HepG2 (cell line): ENCODE measurements around the gene PIP4K2C. TPM values are rescaled to one million over a fixed set of nuclear protein-coding genes. Genes with fewer than 3 reads are reported as not detected.

Source experiments
- ATF2 ChIP-seq: sonication (generic); formaldehyde crosslinking; IDR thresholded peaks from 2 replicates; pipeline ENCODE4 v1.4.0; 2020; ENCODE audit warnings: missing genetic modification reagents
- CEBPB ChIP-seq: IDR thresholded peaks from 2 replicates; pipeline ENCODE4 v1.6.1; 2011; ENCODE audit warnings: low read depth, low read length, improper control_type of control experiment, borderline replicate concordance
- CENPBD1 ChIP-seq: sonication (generic); formaldehyde crosslinking; IDR thresholded peaks from 2 replicates; pipeline ENCODE4 v1.8.0; 2022; ENCODE audit warnings: missing genetic modification reagents, low read depth, mild to moderate bottlenecking, borderline replicate concordance
- DR1 ChIP-seq: sonication (generic); formaldehyde crosslinking; IDR thresholded peaks from 2 replicates; pipeline ENCODE4 v1.8.0; 2021; ENCODE audit warnings: mild to moderate bottlenecking, missing genetic modification reagents, inconsistent platforms
- EED ChIP-seq: sonication (generic); formaldehyde crosslinking; IDR thresholded peaks from 2 replicates; pipeline ENCODE4 v1.5.0; 2020; ENCODE audit warnings: mild to moderate bottlenecking, missing genetic modification reagents
- GLI4 ChIP-seq: sonication (generic); formaldehyde crosslinking; IDR thresholded peaks from 2 replicates; pipeline ENCODE4 v1.5.1; 2020; ENCODE audit warnings: missing genetic modification reagents, mild to moderate bottlenecking, moderate library complexity, borderline replicate concordance
- GMEB2 ChIP-seq: IDR thresholded peaks from 2 replicates; pipeline ENCODE4 v1.6.1; 2016; ENCODE audit warnings: missing biosample characterization, missing genetic modification reagents, low read depth
- IKZF4 ChIP-seq: sonication (generic); formaldehyde crosslinking; IDR thresholded peaks from 2 replicates; pipeline ENCODE4 v1.5.1; 2020; ENCODE audit warnings: borderline replicate concordance, mild to moderate bottlenecking, low read depth, missing genetic modification reagents; ENCODE audit errors: not compliant biosample characterization
- LBX2 ChIP-seq: sonication (generic); formaldehyde crosslinking; IDR thresholded peaks from 2 replicates; pipeline ENCODE4 v1.5.0; 2020; ENCODE audit warnings: missing genetic modification reagents, mild to moderate bottlenecking, borderline replicate concordance
- MED8 ChIP-seq: sonication (generic); formaldehyde crosslinking; IDR thresholded peaks from 2 replicates; pipeline ENCODE4 v1.8.1; 2023; ENCODE audit warnings: mild to moderate bottlenecking, missing genetic modification reagents; ENCODE audit not compliant: insufficient replicate concordance
- NONO ChIP-seq, 2 experiments: fragments of 450-650 bp in 1 of 2; sonication (generic) in 1 of 2; formaldehyde crosslinking in 1 of 2; IDR thresholded peaks in 1 of 2; conservative IDR thresholded peaks in 1 of 2; 2 replicates each; pipeline versions ENCODE4 v1.6.1 to v1.8.0; 2017 to 2022; ENCODE audit warnings: mild to moderate bottlenecking in 1 of 2, missing genetic modification reagents in 1 of 2, moderate library complexity in 1 of 2
- NPAS2 ChIP-seq: sonication (generic); formaldehyde crosslinking; IDR thresholded peaks from 2 replicates; pipeline ENCODE4 v1.8.0; 2022; ENCODE audit warnings: mild to moderate bottlenecking, missing genetic modification reagents, borderline replicate concordance
- SIN3A ChIP-seq: IDR thresholded peaks from 2 replicates; pipeline ENCODE4 v1.6.1; 2011; ENCODE audit warnings: low read depth, mild to moderate bottlenecking, control low read depth, low read length, borderline replicate concordance
- SIX4 ChIP-seq: sonication (generic); formaldehyde crosslinking; IDR thresholded peaks from 2 replicates; pipeline ENCODE4 v1.4.0; 2020; ENCODE audit warnings: missing genetic modification reagents
- SNAI1 ChIP-seq: sonication (generic); formaldehyde crosslinking; IDR thresholded peaks from 2 replicates; pipeline ENCODE4 v1.5.0; 2020; ENCODE audit warnings: mild to moderate bottlenecking, missing genetic modification reagents, borderline replicate concordance
- SPEN ChIP-seq: sonication (generic); formaldehyde crosslinking; IDR thresholded peaks from 2 replicates; pipeline ENCODE4 v1.5.1; 2020; ENCODE audit warnings: low read depth, mild to moderate bottlenecking, missing genetic modification reagents
- ZFP41 ChIP-seq: sonication (generic); formaldehyde crosslinking; IDR thresholded peaks from 2 replicates; pipeline ENCODE4 v1.4.0; 2020; ENCODE audit warnings: mild to moderate bottlenecking, missing genetic modification reagents, borderline replicate concordance
- ZGPAT ChIP-seq: IDR thresholded peaks from 2 replicates; pipeline ENCODE4 v1.6.1; 2016; ENCODE audit warnings: mild to moderate bottlenecking
- ZNF230 ChIP-seq: sonication (generic); formaldehyde crosslinking; IDR thresholded peaks from 2 replicates; pipeline ENCODE4 v1.4.0; 2020; ENCODE audit warnings: mild to moderate bottlenecking, missing genetic modification reagents
- ZNF343 ChIP-seq: sonication (generic); formaldehyde crosslinking; IDR thresholded peaks from 2 replicates; pipeline ENCODE4 v1.4.0; 2020; ENCODE audit warnings: mild to moderate bottlenecking, missing genetic modification reagents
- ZNF460 ChIP-seq: sonication (generic); formaldehyde crosslinking; IDR thresholded peaks from 2 replicates; pipeline ENCODE4 v1.5.1; 2020; ENCODE audit warnings: missing genetic modification reagents, mild to moderate bottlenecking, borderline replicate concordance
- ZNF558 ChIP-seq: sonication (generic); formaldehyde crosslinking; IDR thresholded peaks from 2 replicates; pipeline ENCODE4 v1.9.0; 2022; ENCODE audit warnings: mild to moderate bottlenecking, missing genetic modification reagents, borderline replicate concordance
- ZNF598 ChIP-seq: sonication (generic); formaldehyde crosslinking; IDR thresholded peaks from 2 replicates; pipeline ENCODE4 v1.5.1; 2020; ENCODE audit warnings: mild to moderate bottlenecking, missing genetic modification reagents, borderline replicate concordance
- ZNF619 ChIP-seq: sonication (generic); formaldehyde crosslinking; IDR thresholded peaks from 2 replicates; pipeline ENCODE4 v1.4.0; 2020; ENCODE audit warnings: mild to moderate bottlenecking, missing genetic modification reagents
- polyA plus RNA-seq, 8 experiments: library from polyadenylated mRNA; depleted of rRNA in 3 of 8; stranded (reverse) in 7 of 8; unstranded in 1 of 8; fragments of >200 nt; fragmentation: Illumina TruSeq in 4 of 8; extraction: Trizol in 4 of 8; gene quantifications; 2 replicates each; pipeline versions ENCODE4 v1.2.1 to v1.2.3, GENCODE V29; 2011 to 2016; ENCODE audit warnings: low read depth in 4 of 8, missing spikeins in 1 of 8, mixed read lengths in 1 of 8; ENCODE audit not compliant: insufficient read depth in 1 of 8
- total RNA-seq, 5 experiments: library from RNA; depleted of rRNA; stranded (reverse); fragments of >200 nt; fragmentation: Illumina TruSeq; extraction: Trizol; gene quantifications; 2 replicates each; pipeline ENCODE4 v1.2.3, GENCODE V29; 2016; ENCODE audit warnings: low read depth in 1 of 5

PIP4K2C gene
- total and polyA plus RNA-seq, 2 of the 13 experiments (the other 11 are each of a cell fraction or from before 2014, with no cell fraction given): 23.3 to 26.4 TPM

GRCh38 chr12:57620936-57621496, 30.0 kb downstream of the PIP4K2C start (continued):
- no peak for TF ChIP-seq ZNF619
- no peak for TF ChIP-seq SIX4 (CRISPR knock-in tag)
- TF ChIP-seq CENPBD1 (CRISPR knock-in tag): no peak
- TF ChIP-seq GLI4 (CRISPR knock-in tag): peak; percentile 53; the same call in 1 of the 2 replicates
- 0 out of 2 replicates have a peak, but pooled peaks have one; percentile 45 for TF ChIP-seq ZNF558 (CRISPR knock-in tag)
- TF ChIP-seq ZGPAT (CRISPR knock-in tag): no peak
- TF ChIP-seq DR1 (CRISPR knock-in tag): no peak
- TF ChIP-seq ZFP41: no peak
- no peak for TF ChIP-seq CEBPB
- no peak for TF ChIP-seq IKZF4 (CRISPR knock-in tag)
- TF ChIP-seq NPAS2: no peak
- no peak for TF ChIP-seq NONO (IDR thresholded peaks at IDR 0.05)
- TF ChIP-seq NONO (CRISPR knock-in tag; conservative IDR thresholded peaks at IDR 0.05): no peak
- no peak for TF ChIP-seq ZNF230 (CRISPR knock-in tag)
- no peak for TF ChIP-seq ZNF598 (CRISPR knock-in tag)
- peak; percentile 29; the same call in 1 of the 2 replicates for TF ChIP-seq EED (CRISPR knock-in tag)
- peak; percentile 30; the same call in 1 of the 2 replicates for TF ChIP-seq SIN3A
- no peak for TF ChIP-seq GMEB2 (CRISPR knock-in tag)
- TF ChIP-seq ZNF460 (CRISPR knock-in tag): no peak
- no peak for TF ChIP-seq MED8
- TF ChIP-seq SPEN (CRISPR knock-in tag): no peak
- TF ChIP-seq LBX2 (CRISPR knock-in tag): no peak
- TF ChIP-seq ZNF343: no peak
- TF ChIP-seq SNAI1: no peak; the same call in 1 of the 2 replicates
- no peak for TF ChIP-seq ATF2
